SH-SY5Y (cell line): Measurements from ENCODE around the gene ETS2.

Experiments used
- GATA2 ChIP-seq: IDR thresholded peaks from 2 replicates; pipeline ENCODE4 v1.6.1; 2011; ENCODE audit warnings: mild to moderate bottlenecking, low read depth, low read length
- GATA3 ChIP-seq: IDR thresholded peaks from 2 replicates; pipeline ENCODE4 v1.6.1; 2011; ENCODE audit warnings: low read depth, mild to moderate bottlenecking, low read length, moderate library complexity

GRCh38 chr21:38819051-38819718 lies 13.5 kb downstream of the ETS2 start:
- TF ChIP-seq GATA3 (no peak), GATA2 (no peak)
